Parathyroid adenoma (tissue), 2 donors: ENCODE results near the gene CEBPG.

Experiments used
- H2AFZ ChIP-seq: fragments of 300-600 bp; sonication (generic); one replicate; pipeline ENCODE4 v1.7.0; 2017; ENCODE audit warnings: antibody characterized with exemption, mild to moderate bottlenecking
- H3K27ac ChIP-seq: fragments of 300-600 bp; sonication (generic); one replicate; pipeline ENCODE4 v1.7.0; 2017
- H3K27me3 ChIP-seq: fragments of 300-600 bp; sonication (generic); one replicate; pipeline ENCODE4 v1.7.0; 2017; ENCODE audit warnings: low read length; ENCODE audit not compliant: control insufficient read depth, insufficient read depth
- H3K36me3 ChIP-seq: fragments of 300-600 bp; sonication (generic); one replicate; pipeline ENCODE4 v1.7.0; 2017; ENCODE audit warnings: low read length; ENCODE audit not compliant: control insufficient read depth, insufficient read depth
- H3K4me1 ChIP-seq: fragments of 300-600 bp; sonication (generic); one replicate; pipeline ENCODE4 v1.7.0; 2017; ENCODE audit warnings: control low read depth
- H3K4me2 ChIP-seq: fragments of 300-600 bp; sonication (generic); one replicate; pipeline ENCODE4 v1.7.0; 2017; ENCODE audit warnings: low read length
- H3K4me3 ChIP-seq: fragments of 300-600 bp; sonication (generic); one replicate; pipeline ENCODE4 v1.7.0; 2017; ENCODE audit warnings: low read depth, low read length
- H3K79me2 ChIP-seq: fragments of 300-600 bp; sonication (generic); one replicate; pipeline ENCODE4 v1.7.0; 2017; ENCODE audit warnings: control low read depth
- H3K9ac ChIP-seq: fragments of 300-600 bp; sonication (generic); one replicate; pipeline ENCODE4 v1.7.0; 2017; ENCODE audit warnings: mild to moderate bottlenecking
- H3K9me3 ChIP-seq: fragments of 300-600 bp; sonication (generic); one replicate; pipeline ENCODE4 v1.7.0; 2017; ENCODE audit warnings: low read length; ENCODE audit not compliant: control insufficient read depth
- TF ChIP-seq, protein P1 (sequence below): fragments of 300-600 bp; sonication (generic); IDR thresholded peaks from one replicate; pipeline ENCODE4 v1.7.0; 2017; ENCODE audit warnings: antibody characterized with exemption, mild to moderate bottlenecking
- donor health status: primary hyperparathyroidism.

The CEBPG gene

DNA sequence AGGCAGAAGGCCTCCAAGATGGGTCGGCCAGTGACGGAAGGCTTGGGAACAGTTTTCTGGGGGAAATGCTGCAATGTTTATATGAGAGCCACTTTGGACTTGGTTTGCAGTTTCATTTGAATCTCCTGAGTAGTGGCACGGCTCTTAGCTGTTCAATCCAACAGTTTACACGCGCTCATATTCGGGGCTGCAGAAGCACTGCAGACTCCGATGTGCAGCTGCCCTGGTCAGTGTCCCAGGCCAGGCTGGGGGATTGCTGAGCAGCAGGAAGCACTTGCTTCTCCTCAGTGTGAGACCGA is 31.7 kb downstream of the CEBPG start:
- Histone ChIP-seq H2AFZ (no peak overlapping the region), H3K9ac (no peak overlapping the region), H3K4me2 (no peak overlapping the region), H3K27ac (no peak overlapping the region), H3K9me3 (no peaks in the 10 kb centered on the region), H3K4me3 (no peak overlapping the region), H3K27me3 (no peaks in the 10 kb centered on the region), H3K4me1 (no peaks in the 10 kb centered on the region), H3K36me3 (no peaks in the 10 kb centered on the region), H3K79me2 (no peaks in the 10 kb centered on the region)
- TF ChIP-seq, protein P1, sequence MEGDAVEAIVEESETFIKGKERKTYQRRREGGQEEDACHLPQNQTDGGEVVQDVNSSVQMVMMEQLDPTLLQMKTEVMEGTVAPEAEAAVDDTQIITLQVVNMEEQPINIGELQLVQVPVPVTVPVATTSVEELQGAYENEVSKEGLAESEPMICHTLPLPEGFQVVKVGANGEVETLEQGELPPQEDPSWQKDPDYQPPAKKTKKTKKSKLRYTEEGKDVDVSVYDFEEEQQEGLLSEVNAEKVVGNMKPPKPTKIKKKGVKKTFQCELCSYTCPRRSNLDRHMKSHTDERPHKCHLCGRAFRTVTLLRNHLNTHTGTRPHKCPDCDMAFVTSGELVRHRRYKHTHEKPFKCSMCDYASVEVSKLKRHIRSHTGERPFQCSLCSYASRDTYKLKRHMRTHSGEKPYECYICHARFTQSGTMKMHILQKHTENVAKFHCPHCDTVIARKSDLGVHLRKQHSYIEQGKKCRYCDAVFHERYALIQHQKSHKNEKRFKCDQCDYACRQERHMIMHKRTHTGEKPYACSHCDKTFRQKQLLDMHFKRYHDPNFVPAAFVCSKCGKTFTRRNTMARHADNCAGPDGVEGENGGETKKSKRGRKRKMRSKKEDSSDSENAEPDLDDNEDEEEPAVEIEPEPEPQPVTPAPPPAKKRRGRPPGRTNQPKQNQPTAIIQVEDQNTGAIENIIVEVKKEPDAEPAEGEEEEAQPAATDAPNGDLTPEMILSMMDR: no peak

DNA sequence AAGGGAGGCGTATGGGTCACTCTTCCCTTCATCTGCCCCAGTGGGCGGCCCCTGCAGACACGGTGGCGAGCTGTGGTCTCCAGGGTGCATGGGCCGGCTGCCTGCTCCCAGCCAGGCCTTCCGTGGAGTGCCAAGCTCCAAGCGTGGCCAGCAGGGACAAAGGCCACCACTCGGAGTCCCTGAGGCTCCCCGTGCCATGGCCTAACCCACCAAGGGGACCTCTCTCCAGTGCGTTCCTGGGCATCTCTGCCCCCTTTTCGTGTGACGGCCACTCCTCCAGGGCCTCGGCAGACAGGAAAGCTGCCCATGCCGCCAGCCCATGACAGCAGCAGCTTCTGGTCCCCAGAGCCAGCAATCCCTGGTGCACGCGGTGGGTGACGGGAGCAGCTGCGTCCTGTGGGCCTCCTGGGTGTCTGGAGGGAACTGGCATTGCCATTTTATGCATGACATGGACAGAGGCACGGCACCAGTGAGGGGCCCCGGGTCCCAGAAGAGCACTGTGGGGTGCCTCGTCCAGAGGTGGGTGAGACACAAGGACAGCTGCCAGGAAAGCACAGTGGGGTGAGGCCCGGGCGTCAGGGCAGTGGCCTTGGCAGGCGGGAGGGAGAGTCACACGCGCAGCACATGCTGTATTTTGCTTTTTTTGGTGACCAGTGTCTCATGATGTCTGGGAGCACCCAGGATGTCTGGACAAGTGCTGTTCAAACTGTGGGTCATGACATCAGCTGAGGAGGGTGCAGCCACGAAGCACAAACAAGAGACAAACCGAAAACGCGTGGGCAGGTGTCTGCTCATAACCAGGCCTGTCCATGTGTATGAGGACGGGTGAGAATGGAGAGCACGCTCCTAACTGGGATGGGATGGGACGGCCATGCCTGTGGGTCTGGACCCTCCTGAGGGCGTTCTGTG is 32.3 kb downstream of the CEBPG start:
- Histone ChIP-seq H2AFZ (no peak overlapping the region), H3K4me2 (no peak overlapping the region), H3K4me3 (no peak overlapping the region), H3K36me3 (no peaks in the 10 kb centered on the region), H3K9ac (no peak overlapping the region), H3K27ac (no peak overlapping the region), H3K27me3 (no peaks in the 10 kb centered on the region), H3K9me3 (no peaks in the 10 kb centered on the region), H3K4me1 (no peaks in the 10 kb centered on the region), H3K79me2 (no peaks in the 10 kb centered on the region)
- TF ChIP-seq, protein P1: no peak

DNA sequence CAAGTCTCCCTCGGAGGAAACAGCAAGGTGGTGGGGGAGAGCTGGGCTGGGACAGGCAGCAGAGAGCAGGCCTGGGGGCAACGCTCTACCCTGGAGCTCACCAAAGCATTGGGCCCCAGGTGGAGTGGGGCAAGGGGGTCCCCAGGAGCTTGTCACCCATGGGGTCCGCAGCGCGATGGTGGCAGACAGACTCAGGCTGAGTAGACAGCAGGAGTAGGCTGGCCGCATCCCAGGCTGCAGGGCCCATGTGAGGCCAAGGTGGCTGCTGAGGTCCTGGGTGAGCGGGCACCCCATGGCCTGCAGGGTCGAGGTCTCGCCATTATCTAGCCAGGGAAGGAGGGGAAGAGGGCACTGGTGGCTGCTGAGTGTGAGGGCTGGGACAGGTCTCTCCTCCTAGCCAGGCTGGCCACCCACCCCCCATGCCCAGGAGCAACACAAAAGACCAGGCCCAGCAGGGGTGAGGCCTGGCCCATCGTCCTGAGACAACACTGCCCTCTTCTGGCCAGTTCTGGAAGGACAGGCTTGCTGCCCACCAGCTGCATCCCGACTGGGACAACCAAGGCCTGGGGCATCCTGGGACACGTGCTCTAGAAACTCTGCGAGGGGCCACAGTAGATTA is 33.1 kb downstream of the CEBPG start:
- no peaks in the 10 kb centered on the region for H3K79me2 ChIP-seq
- TF ChIP-seq, protein P1: peak; percentile 91
- no peaks in the 10 kb centered on the region for H3K27me3 ChIP-seq
- no peaks in the 10 kb centered on the region for H3K4me1 ChIP-seq
- H3K27ac ChIP-seq: no peak overlapping the region
- no peak overlapping the region for H3K4me2 ChIP-seq
- no peak overlapping the region for H2AFZ ChIP-seq
- H3K9ac ChIP-seq: no peak overlapping the region
- H3K4me3 ChIP-seq: no peak overlapping the region
- H3K9me3 ChIP-seq: no peaks in the 10 kb centered on the region
- no peaks in the 10 kb centered on the region for H3K36me3 ChIP-seq

DNA sequence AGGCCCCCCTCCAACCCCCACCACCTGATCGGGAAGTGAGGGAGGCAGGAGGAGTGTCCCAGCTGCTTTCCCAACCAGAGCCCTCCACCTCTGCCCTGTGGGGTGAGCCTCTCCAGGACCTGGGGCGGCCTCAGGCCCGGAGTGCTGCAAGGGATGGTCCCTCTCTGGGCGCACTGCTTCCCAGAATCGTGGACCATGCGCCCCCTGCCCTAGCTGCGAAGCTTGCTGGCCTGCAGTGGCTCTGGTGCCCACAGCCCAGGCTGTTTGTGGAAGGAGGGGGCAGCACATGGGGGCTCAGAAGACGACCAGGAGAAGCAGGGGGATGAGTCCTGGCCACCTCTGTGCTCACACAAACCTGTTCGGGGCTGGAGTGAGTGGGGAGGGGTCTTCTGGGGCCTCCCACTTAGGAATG is 33.6 kb downstream of the CEBPG start:
- no peaks in the 10 kb centered on the region for H3K36me3 ChIP-seq
- H3K79me2 ChIP-seq: no peaks in the 10 kb centered on the region
- H3K9me3 ChIP-seq: no peaks in the 10 kb centered on the region
- TF ChIP-seq, protein P1: no peak
- H3K27ac ChIP-seq: no peak overlapping the region
- no peak overlapping the region for H3K4me2 ChIP-seq
- no peaks in the 10 kb centered on the region for H3K27me3 ChIP-seq
- no peak overlapping the region for H3K9ac ChIP-seq
- no peak overlapping the region for H2AFZ ChIP-seq
- no peak overlapping the region for H3K4me3 ChIP-seq
- H3K4me1 ChIP-seq: no peaks in the 10 kb centered on the region
